H1 (cell line): ENCODE measurements around the gene ETF1.

Source experiments
- CEBPB ChIP-seq: IDR thresholded peaks from 2 replicates; pipeline ENCODE4 v1.6.1; 2012; ENCODE audit warnings: low read depth, low read length
- CHD2 ChIP-seq: IDR thresholded peaks from 2 replicates; pipeline ENCODE4 v1.6.1; 2012; ENCODE audit warnings: low read length, improper control_type of control experiment
- CTCF ChIP-seq, 3 experiments: IDR thresholded peaks; 1 replicate in 2 of 3; 2 replicates in 1 of 3; pipeline versions ENCODE4 v1.5.1 to v1.6.1; 2011; ENCODE audit warnings: low read length in 3 of 3, mild to moderate bottlenecking in 3 of 3, inconsistent platforms in 2 of 3, low read depth in 1 of 3, moderate library complexity in 1 of 3; ENCODE audit not compliant: insufficient read depth in 1 of 3; ENCODE audit errors: control extremely low read depth in 1 of 3
- EZH2 ChIP-seq: fragments of 200-600 bp; sonication (generic); IDR thresholded peaks from 2 replicates; pipeline ENCODE4 v1.7.1; 2012; ENCODE audit warnings: low read depth, mild to moderate bottlenecking, moderate library complexity, low read length, inconsistent platforms; ENCODE audit not compliant: severe bottlenecking
- JUN ChIP-seq: IDR thresholded peaks from 2 replicates; pipeline ENCODE4 v1.6.1; 2011; ENCODE audit warnings: low read depth, mild to moderate bottlenecking, improper control_type of control experiment, low read length
- KDM1A ChIP-seq: fragments of 200-600, 300-600 bp; sonication (generic); IDR thresholded peaks from 2 replicates; pipeline ENCODE4 v1.7.1; 2016; ENCODE audit warnings: mild to moderate bottlenecking, low read length, borderline replicate concordance
- MAFK ChIP-seq: IDR thresholded peaks from 2 replicates; pipeline ENCODE4 v1.6.1; 2012; ENCODE audit warnings: low read depth, mild to moderate bottlenecking, improper control_type of control experiment, low read length
- SUZ12 ChIP-seq: fragments of 200-600 bp; sonication (generic); IDR thresholded peaks from 2 replicates; pipeline ENCODE4 v1.6.1; 2012; ENCODE audit warnings: mild to moderate bottlenecking, inconsistent platforms, low read length, moderate library complexity, mixed read lengths

- TF ChIP-seq CTCF (IDR thresholded peaks at IDR 0.05; ENCODE audit: control extremely low read depth in 1 of 3, insufficient read depth in 1 of 3, low read depth in 1 of 3, low read length in 3 of 3) (no peak), EZH2 (no peak), SUZ12 (no peak), KDM1A (no peak), JUN (no peak), CHD2 (no peak), CEBPB (no peak), MAFK (no peak)
Observed at GRCh38 chr5:138460032-138460693, 82.9 kb downstream of the ETF1 start.
